ENCODE measurements around the gene NID2. TPM values are rescaled to one million over a fixed set of nuclear protein-coding genes. Genes with fewer than 3 reads are reported as not detected.

Gene NID2
- total RNA-seq, 2 experiments from 2014 or later, result 0.13 TPM; not detected in 1

DNA sequence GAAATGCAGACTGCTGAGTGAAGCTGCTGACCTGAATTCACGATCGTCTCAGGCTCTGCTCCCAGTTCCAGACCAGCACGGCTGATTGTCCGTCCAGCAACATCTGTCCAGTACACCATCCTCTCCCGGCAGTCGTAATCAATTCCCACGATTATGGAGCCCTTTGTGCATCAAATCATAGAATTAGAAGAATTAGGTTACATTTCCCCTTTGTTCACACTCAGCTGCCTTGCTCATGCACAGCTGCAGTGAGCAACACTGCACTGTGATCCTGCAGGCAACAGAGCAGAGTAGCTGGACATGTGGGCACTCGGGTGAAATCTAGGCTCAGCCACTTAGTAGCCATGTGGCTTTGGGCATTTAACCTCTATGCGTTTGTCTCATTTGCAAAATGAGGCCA lies 57.3 kb downstream of the NID2 start:
- POLR2A ChIA-PET, result no interaction called here
- CTCF ChIA-PET, result no interaction called here

GRCh38 chr14:52010173-52010693 lies 58.6 kb downstream of the NID2 start:
- ChIA-PET CTCF (no interaction called here), POLR2A (no interaction called here)

GRCh38 chr14:52008136-52008535 lies 60.7 kb downstream of the NID2 start:
- ChIA-PET POLR2A (no interaction called here), CTCF (no interaction called here)

- POLR2A ChIA-PET, result no interaction called here
Observed at GRCh38 chr14:52007637-52008036, 61.2 kb downstream of the NID2 start.

GRCh38 chr14:52007211-52007610 lies 61.6 kb downstream of the NID2 start:
- POLR2A ChIA-PET, result no interaction called here
- CTCF ChIA-PET, result interaction anchor here (1.4 kb wide), 1 partner anchor 125 kb away, joined by 3 read pairs; no protein-coding TSS in a partner anchor

More at GRCh38 chr14:52007637-52008036, 61.2 kb downstream of the NID2 start:
- CTCF ChIA-PET, result interaction anchor here (1.4 kb wide), 1 partner anchor 125 kb away, joined by 3 read pairs; no protein-coding TSS in a partner anchor

GRCh38 chr14:52006361-52006760 lies 62.5 kb downstream of the NID2 start:
- ChIA-PET CTCF (interaction anchor here (1.4 kb wide), 1 partner anchor 126 kb away, joined by 3 read pairs; no protein-coding TSS in a partner anchor), POLR2A (no interaction called here)

DNA sequence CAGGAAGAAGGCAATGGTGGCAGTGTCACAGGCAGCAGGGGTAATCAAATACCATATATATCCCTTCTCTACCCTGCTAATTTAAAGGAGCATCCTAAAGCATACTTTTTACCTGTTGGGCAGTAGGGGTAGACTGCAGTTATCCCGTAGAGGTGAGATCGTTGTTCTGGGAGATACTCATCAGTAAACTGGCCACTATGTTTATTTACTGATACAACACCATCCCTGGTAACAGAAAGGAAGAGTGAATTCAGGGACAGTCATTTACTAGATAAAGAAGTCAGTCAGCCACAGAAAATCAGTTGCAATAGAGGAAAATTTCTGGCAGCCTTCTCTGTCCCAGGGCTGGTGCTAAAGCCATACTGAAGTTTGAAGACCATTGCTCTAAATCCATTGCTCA lies 63.2 kb downstream of the NID2 start:
- CTCF ChIA-PET, result no interaction called here

DNA sequence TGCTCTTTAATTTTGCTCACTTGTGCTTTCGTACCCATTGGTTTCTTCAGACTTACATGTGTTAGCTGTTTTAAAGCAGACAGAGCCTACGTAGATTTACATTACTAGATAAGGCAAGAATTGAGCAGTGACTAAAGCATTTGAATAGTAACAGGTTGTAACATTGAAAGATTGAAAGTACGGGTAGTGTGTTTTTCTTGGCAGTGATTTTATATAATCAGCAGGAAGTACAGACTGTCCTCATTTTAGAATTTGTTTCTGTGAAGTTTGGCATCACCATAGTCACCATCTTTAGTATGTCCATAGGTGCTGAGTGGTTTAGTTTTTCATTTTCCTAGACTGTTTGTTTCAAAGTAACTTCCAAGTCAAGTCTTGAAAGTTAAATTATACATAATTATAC lies 65.5 kb downstream of the NID2 start:
- ChIA-PET POLR2A (no interaction called here), CTCF (no interaction called here)

More for the DNA sequence above, 63.2 kb downstream of the NID2 start:
- POLR2A ChIA-PET, result no interaction called here

DNA sequence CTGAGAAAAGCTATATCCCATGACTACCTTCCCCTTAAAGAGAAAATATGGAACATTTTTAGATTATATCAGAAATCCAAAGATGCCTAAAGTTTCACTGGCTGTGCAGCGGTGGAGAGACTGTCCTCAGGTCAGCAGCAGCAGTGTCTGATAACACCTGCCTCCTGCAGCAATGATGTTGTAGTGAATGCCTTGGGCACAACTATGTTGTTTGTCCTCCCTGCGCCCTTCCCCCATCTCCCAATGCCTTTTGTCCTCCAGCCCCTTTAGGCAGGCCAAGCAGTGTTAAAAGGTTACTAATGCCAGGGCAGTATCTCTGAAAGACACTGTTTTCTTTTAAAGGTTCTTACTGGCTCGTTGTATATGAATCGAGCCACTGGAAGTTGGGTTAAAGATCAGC lies 66.3 kb downstream of the NID2 start:
- ChIA-PET POLR2A (no interaction called here), CTCF (interaction anchor here (1.4 kb wide), 1 partner anchor 115 kb away, joined by 3 read pairs; no protein-coding TSS in a partner anchor)

- ChIA-PET POLR2A (no interaction called here), CTCF (no interaction called here)
Observed at GRCh38 chr14:52000696-52001095, 68.2 kb downstream of the NID2 start.

DNA sequence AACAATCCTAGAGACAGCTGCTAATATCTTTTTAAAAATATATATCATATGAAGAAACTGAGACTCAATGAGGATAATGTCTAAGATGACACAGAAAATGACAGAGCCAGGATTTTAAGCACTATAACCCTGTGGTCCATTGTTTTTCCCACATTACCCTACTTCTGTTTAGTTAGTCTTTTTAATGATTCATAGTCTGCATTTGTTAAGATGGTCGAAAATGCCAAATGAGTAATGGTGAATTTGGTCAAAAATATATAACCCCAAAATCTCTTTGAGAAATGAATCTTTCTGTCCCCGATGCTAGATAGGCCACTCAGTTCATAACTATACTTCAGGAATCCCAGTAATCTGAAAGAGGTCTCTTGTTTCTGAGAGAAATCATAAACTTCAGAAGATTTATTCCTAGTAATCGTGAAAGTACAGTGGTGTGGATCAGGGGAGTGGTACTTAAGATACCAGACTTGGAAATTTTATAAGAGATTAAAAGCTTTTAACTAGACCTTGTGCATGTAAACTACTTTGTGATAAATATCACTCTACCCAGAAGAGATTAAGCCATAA lies 68.8 kb downstream of the NID2 start:
- CTCF ChIA-PET, result no interaction called here
- POLR2A ChIA-PET, result no interaction called here

- POLR2A ChIA-PET, result no interaction called here
Observed at GRCh38 chr14:51999084-51999483, 69.8 kb downstream of the NID2 start.

DNA sequence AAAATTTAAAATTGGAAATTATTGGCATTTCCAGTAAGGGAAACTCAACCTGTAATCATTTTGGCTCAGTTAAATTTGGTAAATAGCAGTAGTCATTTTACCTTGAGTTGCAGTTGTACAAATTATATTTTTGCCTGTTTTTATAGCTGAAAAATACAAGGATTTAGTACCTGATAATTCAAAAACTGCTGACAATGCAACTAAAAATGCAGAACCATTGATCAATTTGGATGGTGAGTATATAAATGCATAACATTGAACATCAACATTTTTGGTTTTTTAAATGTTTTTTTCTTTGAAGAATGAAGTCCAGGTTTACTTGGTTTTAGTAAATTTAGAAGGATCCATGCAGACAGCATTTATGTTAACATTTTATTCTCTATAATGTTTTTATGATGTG lies 70.5 kb downstream of the NID2 start:
- ChIA-PET CTCF (no interaction called here), POLR2A (no interaction called here)

More at GRCh38 chr14:51999084-51999483, 69.8 kb downstream of the NID2 start:
- CTCF ChIA-PET, result no interaction called here

- ChIA-PET POLR2A (no interaction called here), CTCF (interaction anchor here (0.6 to 1.2 kb wide), 4 partner anchors 20 to 846 kb away, joined by 3 read pairs; no protein-coding TSS in a partner anchor)
Observed at GRCh38 chr14:51996148-51996746, 72.6 kb downstream of the NID2 start.

- ChIA-PET CTCF (interaction anchor here (1.5 kb wide), 1 partner anchor 138 kb away, joined by 5 read pairs; no protein-coding TSS in a partner anchor), POLR2A (no interaction called here)
Observed at GRCh38 chr14:51993285-51993920, 75.5 kb downstream of the NID2 start.

DNA sequence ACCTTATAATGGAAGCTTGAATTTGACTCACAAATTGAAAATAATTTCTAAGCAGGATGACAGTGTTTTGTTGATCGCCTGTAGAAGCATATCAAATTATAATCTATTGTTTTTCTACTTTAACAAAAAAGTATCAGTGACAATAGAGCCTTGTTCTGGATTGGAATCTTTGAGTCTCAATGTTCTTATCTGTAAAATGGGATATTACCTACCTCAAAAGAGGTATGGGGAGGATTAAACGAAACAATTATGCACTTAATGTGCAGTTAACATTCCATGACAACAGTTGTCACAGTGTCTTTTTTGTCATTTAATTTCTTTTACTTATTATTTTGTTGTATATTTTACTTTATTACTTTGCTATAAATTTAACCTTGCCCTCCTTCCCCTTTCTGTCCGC lies 78.4 kb downstream of the NID2 start:
- ChIA-PET CTCF (interaction anchor here (0.7 kb wide), 1 partner anchor 143 kb away, joined by 3 read pairs; no protein-coding TSS in a partner anchor), POLR2A (no interaction called here)

- CTCF ChIA-PET, result interaction anchor here (0.7 kb wide), 1 partner anchor 142 kb away, joined by 3 read pairs; no protein-coding TSS in a partner anchor
Observed at GRCh38 chr14:51989293-51990234, 79.3 kb downstream of the NID2 start, which contains the start of gene RTRAF. Gene RTRAF, plus strand, starts transcription at chr14:51989546. Its CDS starts 94 bp downstream, at chr14:51989640.

GRCh38 chr14:51988221-51988620 lies 80.6 kb downstream of the NID2 start:
- ChIA-PET CTCF (interaction anchor here (1.2 kb wide), 1 partner anchor 144 kb away, joined by 3 read pairs; no protein-coding TSS in a partner anchor), POLR2A (no interaction called here)

More at GRCh38 chr14:51989293-51990234, 79.3 kb downstream of the NID2 start, which contains the start of gene RTRAF:
- POLR2A ChIA-PET, result no interaction called here

GRCh38 chr14:51981218-51981854 lies 87.5 kb downstream of the NID2 start:
- POLR2A ChIA-PET, result interaction anchor here (0.6 kb wide), 1 partner anchor 412 kb away, joined by 3 read pairs; no protein-coding TSS in a partner anchor

More at GRCh38 chr14:51981218-51981854, 87.5 kb downstream of the NID2 start:
- CTCF ChIA-PET, result no interaction called here

Data from activated CD8-positive, alpha-beta memory T cell treated with anti-CD3 and anti-CD28 coated beads for 36 hours (primary cell).